Naive B cell (primary cell): ENCODE measurements around the gene TRAF4. TPM values are rescaled to one million over a fixed set of nuclear protein-coding genes. Genes with fewer than 3 reads are reported as not detected.

Experiments
- ATAC-seq, 2 donors: fragments of 150-1000 bp; cut with Tn5 transposase; 2 replicates each; pipeline ENCODE4 v1.10.0; 2021; ENCODE audit warnings: low read depth in 2 of 2, mild to moderate bottlenecking in 2 of 2, moderate library complexity in 2 of 2
- DNase-seq: peaks from one replicate; pipeline ENCODE4 v3.0.0; 2022
- H3K27ac Mint-ChIP-seq, 6 donors: one replicate each; pipeline ENCODE4 v1.8.0; 2020 to 2022; ENCODE audit warnings: mild to moderate bottlenecking in 6 of 6, mixed read lengths in 6 of 6, moderate library complexity in 5 of 6, inconsistent platforms in 2 of 6
- H3K27me3 Mint-ChIP-seq, 3 donors: one replicate each; pipeline ENCODE4 v1.8.0; 2021 to 2022; ENCODE audit warnings: mixed read lengths in 3 of 3, mild to moderate bottlenecking in 1 of 3
- H3K36me3 Mint-ChIP-seq, 2 donors: one replicate each; pipeline ENCODE4 v1.8.0; 2020 to 2022; ENCODE audit warnings: mixed read lengths in 2 of 2, inconsistent platforms in 1 of 2, mild to moderate bottlenecking in 1 of 2
- H3K4me1 Mint-ChIP-seq, 3 donors: one replicate each; pipeline ENCODE4 v1.8.0; 2020 to 2022; ENCODE audit warnings: mixed read lengths in 3 of 3, inconsistent platforms in 1 of 3, mild to moderate bottlenecking in 1 of 3, moderate library complexity in 1 of 3
- H3K4me3 Mint-ChIP-seq, 8 donors: one replicate each; pipeline ENCODE4 v1.8.0; 2020 to 2022; ENCODE audit warnings: mild to moderate bottlenecking in 8 of 8, mixed read lengths in 8 of 8, moderate library complexity in 8 of 8, inconsistent platforms in 2 of 8
- H3K9me3 Mint-ChIP-seq, 7 donors: one replicate each; pipeline ENCODE4 v1.8.0; 2020 to 2022; ENCODE audit warnings: mixed read lengths in 7 of 7, mild to moderate bottlenecking in 5 of 7, inconsistent platforms in 2 of 7, moderate library complexity in 1 of 7
- polyA plus RNA-seq, 6 donors: library from polyadenylated mRNA; unstranded; fragments of 300-500 nt; fragmentation: Illumina TruSeq; gene quantifications; one replicate each; pipeline ENCODE4 v1.2.3, GENCODE V29; 2021; ENCODE audit warnings: low read depth in 6 of 6

The TRAF4 gene
- polyA plus RNA-seq, 6 donors from 2014 or later, result 5.4 to 17.1 (median 12.0) TPM

GRCh38 chr17:28740406-28741357 lies 3.1 kb upstream of the TRAF4 start:
- no peak for ATAC-seq
- H3K4me3 Mint-ChIP-seq, result peak overlapping the region; percentile 60 to 92 (median 86)

DNA sequence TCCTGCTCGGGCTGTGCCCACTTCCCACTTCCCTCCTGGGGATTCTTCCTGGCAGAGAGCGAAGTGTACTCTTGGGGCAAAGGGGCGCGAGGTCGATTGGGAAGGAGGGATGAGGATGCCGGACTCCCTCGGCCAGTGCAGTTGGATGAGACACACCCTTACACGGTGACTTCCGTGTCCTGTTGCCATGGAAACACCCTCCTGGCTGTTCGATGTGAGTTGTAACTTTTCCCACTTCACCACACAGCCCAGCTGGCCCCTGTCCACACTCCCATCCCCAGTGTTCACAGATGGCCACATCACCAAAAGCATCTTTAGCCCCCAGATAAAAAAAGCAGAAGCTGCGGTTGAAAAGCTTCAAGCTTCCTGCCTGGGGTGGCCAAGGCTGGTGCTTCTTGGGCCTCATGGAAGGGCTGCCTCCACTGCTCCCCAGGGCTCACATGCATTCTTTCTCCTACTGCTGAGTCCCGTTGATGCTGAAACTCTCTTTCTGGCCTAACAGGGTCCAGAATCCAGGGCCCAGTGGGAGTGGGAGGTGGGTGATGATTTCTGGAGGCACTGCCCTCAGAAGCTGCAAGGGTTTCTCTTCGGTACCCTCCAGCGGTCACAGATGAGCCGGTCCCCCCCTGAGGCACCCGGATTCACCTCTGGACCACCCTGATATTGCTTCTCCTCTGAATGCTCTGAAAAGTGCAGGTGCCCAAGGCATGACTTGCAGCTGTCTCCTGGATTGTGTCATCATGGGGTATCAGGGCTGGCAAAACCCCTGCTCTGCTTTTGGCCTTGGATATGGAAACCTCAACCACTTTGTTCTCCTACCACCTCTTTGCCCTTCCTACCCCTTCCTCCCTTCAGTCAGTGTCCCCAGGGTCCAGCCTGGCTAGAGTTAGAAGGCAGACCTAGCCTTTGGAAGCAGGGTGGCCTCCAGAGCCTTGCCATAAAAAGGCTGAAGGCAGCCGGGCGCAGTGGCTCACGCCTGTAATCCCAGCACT lies 2.2 kb upstream of the TRAF4 start:
- peak overlapping the region; percentile 96 to 100 (median 98) for H3K27ac Mint-ChIP-seq

More at GRCh38 chr17:28740406-28741357, 3.1 kb upstream of the TRAF4 start:
- Mint-ChIP-seq H3K4me1 (peaks cover 48 to 76% (median 75%) of the 10 kb centered on the region in 3 donors), H3K9me3 (peaks cover 0 to 2% (median 0%) of the 10 kb centered on the region in 7 donors), H3K27me3 (no peaks in the 10 kb centered on the region), H3K36me3 (peaks cover 0 to 4% of the 10 kb centered on the region in 2 donors), H3K27ac (peak overlapping the region; percentile 96 to 100 (median 98))
- DNase-seq, result no peak

DNA sequence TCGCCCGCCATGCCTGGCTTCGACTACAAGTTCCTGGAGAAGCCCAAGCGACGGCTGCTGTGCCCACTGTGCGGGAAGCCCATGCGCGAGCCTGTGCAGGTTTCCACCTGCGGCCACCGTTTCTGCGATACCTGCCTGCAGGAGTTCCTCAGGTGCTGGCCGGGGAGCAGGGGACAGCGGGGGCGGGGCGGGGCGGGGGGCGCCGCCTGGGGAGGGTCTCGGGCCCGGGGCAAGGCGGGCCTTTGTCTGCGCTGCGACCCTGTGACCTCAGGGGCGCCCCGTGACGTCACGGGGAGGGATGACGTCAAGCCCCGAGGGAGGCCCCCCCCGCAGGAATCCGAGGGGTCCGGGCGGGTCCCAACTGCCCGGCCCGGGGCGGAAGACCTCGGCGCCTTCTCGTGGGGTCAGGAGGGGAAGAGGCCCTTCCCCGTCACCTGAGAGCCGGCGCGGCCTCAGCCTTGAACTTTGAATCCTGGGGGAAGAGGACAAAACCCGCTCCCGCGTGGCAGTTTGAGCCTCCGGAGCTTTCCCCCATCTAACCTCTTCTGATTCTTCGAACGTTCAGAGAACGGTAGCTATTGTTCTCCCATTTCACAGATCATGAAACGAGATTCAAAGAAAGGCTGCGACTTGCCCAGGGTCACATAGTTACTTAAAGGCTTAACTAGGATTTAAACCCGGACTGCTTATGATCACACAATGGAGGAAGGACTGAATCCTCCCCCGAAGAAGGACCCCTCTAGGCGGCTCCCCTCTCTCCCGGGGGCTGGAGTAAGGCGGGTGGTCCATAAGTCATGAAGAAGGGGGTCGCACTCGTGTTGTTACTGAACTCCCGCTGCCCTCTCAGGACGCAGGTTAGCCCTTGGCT lies 527 bp downstream of the TRAF4 start:
- peak overlapping the region; percentile 72 to 96 (median 93) for H3K4me3 Mint-ChIP-seq
- no peaks in the 10 kb centered on the region for H3K27me3 Mint-ChIP-seq
- DNase-seq (peak; percentile 59), ATAC-seq (peak; percentile 35 to 48)
- peak overlapping the region; percentile 94 to 99 (median 97) for H3K27ac Mint-ChIP-seq
- H3K4me1 Mint-ChIP-seq, result peaks cover 57 to 76% (median 73%) of the 10 kb centered on the region in 3 donors
- H3K36me3 Mint-ChIP-seq, result no peaks in the 10 kb centered on the region
- peaks cover 0 to 2% (median 0%) of the 10 kb centered on the region in 7 donors for H3K9me3 Mint-ChIP-seq

More for the DNA sequence above, 2.2 kb upstream of the TRAF4 start:
- ATAC-seq, result peak; percentile 9 to 15
- peak; percentile 84 for DNase-seq
- peak overlapping the region; percentile 72 to 92 (median 88) for H3K4me3 Mint-ChIP-seq
- peaks cover 58 to 81% (median 80%) of the 10 kb centered on the region in 3 donors for H3K4me1 Mint-ChIP-seq
- no peaks in the 10 kb centered on the region for H3K27me3 Mint-ChIP-seq
- peaks cover 0 to 4% of the 10 kb centered on the region in 2 donors for H3K36me3 Mint-ChIP-seq
- peaks cover 0 to 2% (median 0%) of the 10 kb centered on the region in 7 donors for H3K9me3 Mint-ChIP-seq

- Mint-ChIP-seq H3K4me3 (peak overlapping the region; percentile 72 to 96 (median 93)), H3K27me3 (no peaks in the 10 kb centered on the region), H3K9me3 (no peaks in the 10 kb centered on the region), H3K4me1 (peaks cover 53 to 74% (median 67%) of the 10 kb centered on the region in 3 donors), H3K27ac (peak overlapping the region; percentile 94 to 99 (median 97)), H3K36me3 (no peaks in the 10 kb centered on the region)
- ATAC-seq (no peak), DNase-seq (peak; percentile 33)
These were observed 1.4 kb downstream of the TRAF4 start for GRCh38 chr17:28744972-28745785.

- Mint-ChIP-seq H3K9me3 (no peaks in the 10 kb centered on the region), H3K27me3 (no peaks in the 10 kb centered on the region), H3K4me1 (peaks cover 46 to 71% (median 60%) of the 10 kb centered on the region in 3 donors), H3K27ac (peak overlapping the region; percentile 38 to 99 (median 87)), H3K36me3 (no peaks in the 10 kb centered on the region), H3K4me3 (peak overlapping the region; percentile 72 to 96 (median 93))
- no peak for DNase-seq
- ATAC-seq, result no peak
These were observed 2.1 kb downstream of the TRAF4 start for GRCh38 chr17:28745786-28746411.

GRCh38 chr17:28746611-28747050 lies 2.8 kb downstream of the TRAF4 start:
- peaks cover 39 to 65% (median 52%) of the 10 kb centered on the region in 3 donors for H3K4me1 Mint-ChIP-seq
- H3K36me3 Mint-ChIP-seq, result no peaks in the 10 kb centered on the region

DNA sequence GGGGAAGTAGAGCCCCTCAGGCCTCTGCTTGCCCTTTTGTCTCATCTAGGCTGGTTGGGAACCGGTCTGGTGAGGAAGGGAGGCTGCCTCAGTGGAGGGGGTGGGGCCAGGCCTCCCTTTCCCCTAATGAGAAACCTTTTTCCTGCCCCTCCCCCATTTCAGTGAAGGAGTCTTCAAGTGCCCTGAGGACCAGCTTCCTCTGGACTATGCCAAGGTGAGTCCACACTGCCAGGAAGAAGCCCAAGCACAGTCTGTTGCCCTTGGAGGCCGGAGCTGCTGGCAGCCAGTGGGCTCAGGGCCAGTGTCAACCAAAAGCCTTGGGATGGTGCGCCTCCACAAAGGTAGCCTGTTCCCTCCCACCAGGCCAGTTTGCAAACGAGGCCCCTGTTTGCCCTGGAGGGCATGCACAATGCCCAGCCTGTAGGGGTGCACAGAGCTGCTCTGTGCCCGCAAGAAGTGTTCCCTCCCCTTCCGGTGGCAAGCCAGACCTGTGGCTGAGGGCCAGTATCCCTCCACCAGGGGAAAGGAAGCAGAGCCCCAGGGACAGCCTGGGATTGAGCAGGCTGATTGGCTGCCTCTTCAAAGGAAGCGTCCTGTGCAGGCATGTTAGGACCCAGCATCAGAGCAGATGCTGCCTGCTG lies 3.4 kb downstream of the TRAF4 start:
- Mint-ChIP-seq H3K4me3 (peak overlapping the region in 6 of 8 donors; percentile 35 to 95 (median 91)), H3K27me3 (no peaks in the 10 kb centered on the region), H3K27ac (peak overlapping the region in 4 of 6 donors; percentile 47 to 99 (median 69)), H3K36me3 (no peaks in the 10 kb centered on the region), H3K4me1 (peaks cover 34 to 61% (median 47%) of the 10 kb centered on the region in 3 donors), H3K9me3 (no peaks in the 10 kb centered on the region)
- no peak for DNase-seq
- no peak for ATAC-seq

More at GRCh38 chr17:28746611-28747050, 2.8 kb downstream of the TRAF4 start:
- Mint-ChIP-seq H3K27me3 (no peaks in the 10 kb centered on the region), H3K9me3 (no peaks in the 10 kb centered on the region), H3K4me3 (peak overlapping the region; percentile 72 to 96 (median 92)), H3K27ac (peak overlapping the region; percentile 64 to 99 (median 82))
- ATAC-seq (no peak), DNase-seq (no peak)

DNA sequence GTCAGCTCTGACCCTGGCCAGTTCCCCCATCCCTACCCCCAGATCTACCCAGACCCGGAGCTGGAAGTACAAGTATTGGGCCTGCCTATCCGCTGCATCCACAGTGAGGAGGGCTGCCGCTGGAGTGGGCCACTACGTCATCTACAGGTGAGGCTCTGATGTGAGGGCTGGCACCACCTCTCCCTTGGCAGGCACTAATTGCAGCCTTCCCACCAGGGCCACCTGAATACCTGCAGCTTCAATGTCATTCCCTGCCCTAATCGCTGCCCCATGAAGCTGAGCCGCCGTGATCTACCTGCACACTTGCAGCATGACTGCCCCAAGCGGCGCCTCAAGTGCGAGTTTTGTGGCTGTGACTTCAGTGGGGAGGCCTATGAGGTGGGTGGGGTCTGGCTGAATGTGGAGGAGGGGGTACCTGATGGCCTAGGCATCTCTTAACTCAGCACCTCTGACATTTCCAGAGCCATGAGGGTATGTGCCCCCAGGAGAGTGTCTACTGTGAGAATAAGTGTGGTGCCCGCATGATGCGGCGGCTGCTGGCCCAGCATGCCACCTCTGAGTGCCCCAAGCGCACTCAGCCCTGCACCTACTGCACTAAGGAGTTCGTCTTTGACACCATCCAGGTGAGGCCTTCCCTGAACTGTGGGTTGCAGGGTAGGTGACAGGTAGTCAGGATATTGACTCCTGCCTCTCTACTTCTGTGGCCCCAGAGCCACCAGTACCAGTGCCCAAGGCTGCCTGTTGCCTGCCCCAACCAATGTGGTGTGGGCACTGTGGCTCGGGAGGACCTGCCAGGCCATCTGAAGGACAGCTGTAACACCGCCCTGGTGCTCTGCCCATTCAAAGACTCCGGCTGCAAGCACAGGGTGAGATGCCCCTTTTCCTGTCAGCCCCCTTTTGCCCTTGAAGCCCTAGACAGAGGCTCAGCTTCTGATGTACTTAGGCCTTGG lies 4.3 kb downstream of the TRAF4 start:
- no peaks in the 10 kb centered on the region for H3K27me3 Mint-ChIP-seq
- H3K36me3 Mint-ChIP-seq, result no peaks in the 10 kb centered on the region
- H3K4me3 Mint-ChIP-seq, result peak overlapping the region in 4 of 8 donors; percentile 9 to 77 (median 46)
- peak overlapping the region in 5 of 6 donors; percentile 47 to 92 (median 72) for H3K27ac Mint-ChIP-seq
- DNase-seq (no peak), ATAC-seq (no peak)
- H3K4me1 Mint-ChIP-seq, result peaks cover 32 to 59% (median 38%) of the 10 kb centered on the region in 3 donors
- H3K9me3 Mint-ChIP-seq, result no peaks in the 10 kb centered on the region

GRCh38 chr17:28748852-28749515 lies 5.2 kb downstream of the TRAF4 start:
- no peaks in the 10 kb centered on the region for H3K9me3 Mint-ChIP-seq
- H3K36me3 Mint-ChIP-seq, result no peaks in the 10 kb centered on the region
- H3K4me1 Mint-ChIP-seq, result peaks cover 30 to 56% (median 36%) of the 10 kb centered on the region in 3 donors
- H3K27ac Mint-ChIP-seq, result peak overlapping the region in 3 of 6 donors; percentile 67 to 80 (median 72)
- peak overlapping the region in 1 of 8 donors; percentile 77 for H3K4me3 Mint-ChIP-seq
- no peak for ATAC-seq
- no peak for DNase-seq
- H3K27me3 Mint-ChIP-seq, result no peaks in the 10 kb centered on the region
